ENCODE measurements around the gene CTNND2.

CTNND2 gene

GRCh38 chr5:11143456-11144267 is 760.6 kb downstream of the CTNND2 start:
- H3K27ac ChIP-seq = no peak overlapping the region
- ChIA-PET CTCF (interaction anchor here (0.5 to 0.7 kb wide), 2 partner anchors 22 to 623 kb away, joined by 3 read pairs; no protein-coding TSS in a partner anchor), POLR2A (ENCODE audit: low non-redundant PET) (no interaction called here)
- TF ChIP-seq, protein P1, sequence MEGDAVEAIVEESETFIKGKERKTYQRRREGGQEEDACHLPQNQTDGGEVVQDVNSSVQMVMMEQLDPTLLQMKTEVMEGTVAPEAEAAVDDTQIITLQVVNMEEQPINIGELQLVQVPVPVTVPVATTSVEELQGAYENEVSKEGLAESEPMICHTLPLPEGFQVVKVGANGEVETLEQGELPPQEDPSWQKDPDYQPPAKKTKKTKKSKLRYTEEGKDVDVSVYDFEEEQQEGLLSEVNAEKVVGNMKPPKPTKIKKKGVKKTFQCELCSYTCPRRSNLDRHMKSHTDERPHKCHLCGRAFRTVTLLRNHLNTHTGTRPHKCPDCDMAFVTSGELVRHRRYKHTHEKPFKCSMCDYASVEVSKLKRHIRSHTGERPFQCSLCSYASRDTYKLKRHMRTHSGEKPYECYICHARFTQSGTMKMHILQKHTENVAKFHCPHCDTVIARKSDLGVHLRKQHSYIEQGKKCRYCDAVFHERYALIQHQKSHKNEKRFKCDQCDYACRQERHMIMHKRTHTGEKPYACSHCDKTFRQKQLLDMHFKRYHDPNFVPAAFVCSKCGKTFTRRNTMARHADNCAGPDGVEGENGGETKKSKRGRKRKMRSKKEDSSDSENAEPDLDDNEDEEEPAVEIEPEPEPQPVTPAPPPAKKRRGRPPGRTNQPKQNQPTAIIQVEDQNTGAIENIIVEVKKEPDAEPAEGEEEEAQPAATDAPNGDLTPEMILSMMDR (conservative IDR thresholded peaks at IDR 0.05; ENCODE audit: low read depth) = no peak
- DNase-seq (ENCODE audit: low spot score) = no peak

DNA sequence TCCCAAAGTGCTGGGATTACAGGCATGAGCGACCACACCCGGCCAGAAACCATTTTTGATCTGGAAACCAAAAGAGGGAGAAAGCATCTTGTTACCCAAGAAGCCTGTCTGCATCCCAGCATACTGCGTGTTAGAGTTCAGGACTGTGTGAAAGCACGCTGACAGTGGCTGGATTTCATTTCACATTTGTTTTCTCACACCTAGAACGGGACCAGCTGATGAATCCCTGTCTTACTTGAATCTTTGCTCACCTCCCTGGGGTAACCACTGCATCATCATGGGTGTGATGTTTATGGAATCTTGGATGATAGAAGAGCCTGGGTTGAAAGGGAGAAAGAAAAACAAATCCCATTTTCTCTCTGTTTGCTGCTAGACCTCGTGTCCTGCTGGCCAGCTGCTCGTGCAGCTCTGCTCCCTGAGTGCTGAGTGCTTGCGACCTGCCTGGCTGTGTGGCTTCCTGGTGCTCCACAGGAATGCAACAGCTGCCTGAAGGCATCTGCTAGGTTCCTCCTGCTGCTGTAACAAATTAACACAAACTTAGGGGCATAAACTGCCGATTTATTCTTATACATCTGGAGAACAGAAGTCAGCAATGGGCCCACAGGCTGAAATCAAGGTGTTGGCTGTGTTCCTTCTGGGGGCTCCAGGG is 764.9 kb downstream of the CTNND2 start:
- H3K27ac ChIP-seq = no peak overlapping the region
- ChIA-PET POLR2A (ENCODE audit: low non-redundant PET) (interaction anchor here (0.5 kb wide), 1 partner anchor 1068 kb away, joined by 3 read pairs; no protein-coding TSS in a partner anchor), CTCF (interaction anchor here (0.7 kb wide), 1 partner anchor 483 kb away, joined by 3 read pairs; no protein-coding TSS in a partner anchor)
- TF ChIP-seq, protein P1 (conservative IDR thresholded peaks at IDR 0.05; ENCODE audit: low read depth) = no peak
- no peak for DNase-seq (ENCODE audit: low spot score)

DNA sequence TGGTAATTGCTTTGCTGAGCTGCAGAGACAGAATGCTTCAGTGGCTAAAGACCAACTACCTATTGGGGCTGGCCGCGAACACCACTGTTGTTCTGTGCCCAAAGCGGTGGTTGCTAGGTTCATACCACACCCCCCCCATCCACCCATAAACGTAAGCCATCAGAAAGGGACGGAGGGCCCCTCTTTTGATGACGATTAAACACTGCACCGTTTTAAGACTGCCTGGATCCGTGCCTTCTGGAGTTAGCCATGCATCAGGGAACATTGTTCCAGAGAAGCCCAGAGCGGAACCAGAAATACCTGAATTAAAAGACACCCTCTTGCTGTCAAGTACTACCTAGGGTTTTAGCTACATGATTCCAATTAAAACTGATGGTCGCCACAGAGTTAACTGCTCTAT is 774.1 kb downstream of the CTNND2 start:
- CTCF ChIA-PET = no interaction called here
- H3K27ac ChIP-seq = no peak overlapping the region
- no peak for DNase-seq (ENCODE audit: low spot score)
- TF ChIP-seq, protein P1 (conservative IDR thresholded peaks at IDR 0.05; ENCODE audit: low read depth) = no peak
- POLR2A ChIA-PET (ENCODE audit: low non-redundant PET) = no interaction called here

DNA sequence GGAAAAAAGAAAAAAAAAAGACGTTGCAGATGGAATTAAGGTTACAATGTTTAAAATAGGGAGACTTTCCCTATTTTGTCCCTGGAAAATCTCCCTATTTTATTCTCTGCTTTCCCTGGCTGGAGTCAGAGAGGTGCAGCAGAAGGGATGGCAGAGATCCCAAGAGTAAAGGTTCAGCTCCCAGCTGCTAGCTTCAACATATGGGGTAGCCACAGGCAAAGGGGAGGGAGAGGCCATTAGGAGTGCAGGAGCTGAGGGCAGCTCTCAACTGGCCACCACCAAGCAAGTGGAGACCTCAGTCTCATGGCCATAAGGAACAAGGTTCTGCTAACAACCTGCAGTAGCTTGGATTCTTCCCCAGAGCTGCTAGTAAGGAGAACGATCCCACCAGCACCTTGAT is 776.2 kb downstream of the CTNND2 start:
- ChIA-PET CTCF (no interaction called here), POLR2A (ENCODE audit: low non-redundant PET) (no interaction called here)
- no peak overlapping the region for H3K27ac ChIP-seq
- no peak for DNase-seq (ENCODE audit: low spot score)
- TF ChIP-seq, protein P1 (conservative IDR thresholded peaks at IDR 0.05; ENCODE audit: low read depth) = no peak

DNA sequence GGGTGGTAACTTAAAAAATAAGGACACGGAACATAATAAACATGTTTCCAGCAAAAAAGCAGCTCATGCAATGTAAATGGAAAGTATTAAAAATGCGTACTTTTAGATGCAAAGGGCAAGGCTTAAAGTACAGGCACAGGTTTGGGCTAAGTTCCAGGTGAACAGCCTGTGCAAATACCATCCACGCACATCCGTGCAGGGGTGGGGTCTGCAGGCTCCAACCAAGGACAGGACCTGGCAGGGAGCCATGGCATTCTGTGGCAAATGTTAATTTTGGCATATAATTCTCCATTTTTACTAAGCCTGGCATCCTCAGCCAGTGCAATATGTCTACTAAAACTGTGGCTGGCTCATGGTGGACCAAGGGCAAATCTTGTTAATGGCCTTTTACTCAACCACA is 777.4 kb downstream of the CTNND2 start:
- no peak overlapping the region for H3K27ac ChIP-seq
- TF ChIP-seq, protein P1 (conservative IDR thresholded peaks at IDR 0.05; ENCODE audit: low read depth) = no peak
- no peak for DNase-seq (ENCODE audit: low spot score)
- ChIA-PET CTCF (no interaction called here), POLR2A (ENCODE audit: low non-redundant PET) (no interaction called here)

GRCh38 chr5:11121885-11122284 is 782.4 kb downstream of the CTNND2 start:
- DNase-seq (ENCODE audit: low spot score) = no peak
- TF ChIP-seq, protein P1 (conservative IDR thresholded peaks at IDR 0.05; ENCODE audit: low read depth) = no peak
- no peak overlapping the region for H3K27ac ChIP-seq
- ChIA-PET CTCF (no interaction called here), POLR2A (ENCODE audit: low non-redundant PET) (no interaction called here)

Measured in RWPE1 (cell line).